ENCODE measurements around the gene UNCX.

DNA sequence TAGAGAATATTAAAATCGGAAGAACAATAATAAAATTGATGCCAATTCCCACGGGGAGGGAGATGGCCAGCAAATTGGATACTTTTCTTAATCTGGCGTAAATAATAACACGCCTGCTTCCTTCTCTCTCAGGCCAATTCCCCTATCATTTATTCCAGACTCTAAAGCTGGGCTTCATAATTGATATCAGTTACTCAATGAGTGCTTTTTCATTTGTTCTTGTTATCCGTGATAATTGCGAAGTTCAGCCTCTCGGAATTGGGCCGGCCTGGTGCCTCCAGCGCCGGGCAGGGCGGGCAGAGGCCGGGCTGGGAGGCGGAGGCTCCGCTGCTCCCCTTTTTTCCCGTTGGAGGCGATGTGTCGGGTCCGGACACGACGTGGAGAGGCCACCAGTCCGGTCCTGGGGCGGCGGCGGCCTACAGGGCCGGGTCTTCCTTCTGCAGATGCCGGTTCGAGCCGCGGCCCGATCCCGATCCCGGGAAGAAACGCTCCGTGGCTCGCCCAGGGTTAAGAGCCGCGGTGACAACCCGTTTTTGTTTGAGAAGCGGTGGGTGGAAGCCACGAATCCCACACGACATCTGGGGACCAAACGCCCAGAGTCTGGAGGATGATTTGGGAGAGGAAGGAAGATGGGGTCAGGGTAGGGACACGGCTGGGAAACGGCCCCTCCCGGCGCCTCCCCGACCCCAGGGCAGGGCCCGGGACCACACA lies 13.6 kb downstream of the UNCX start:
- TF ChIP-seq, protein P1, sequence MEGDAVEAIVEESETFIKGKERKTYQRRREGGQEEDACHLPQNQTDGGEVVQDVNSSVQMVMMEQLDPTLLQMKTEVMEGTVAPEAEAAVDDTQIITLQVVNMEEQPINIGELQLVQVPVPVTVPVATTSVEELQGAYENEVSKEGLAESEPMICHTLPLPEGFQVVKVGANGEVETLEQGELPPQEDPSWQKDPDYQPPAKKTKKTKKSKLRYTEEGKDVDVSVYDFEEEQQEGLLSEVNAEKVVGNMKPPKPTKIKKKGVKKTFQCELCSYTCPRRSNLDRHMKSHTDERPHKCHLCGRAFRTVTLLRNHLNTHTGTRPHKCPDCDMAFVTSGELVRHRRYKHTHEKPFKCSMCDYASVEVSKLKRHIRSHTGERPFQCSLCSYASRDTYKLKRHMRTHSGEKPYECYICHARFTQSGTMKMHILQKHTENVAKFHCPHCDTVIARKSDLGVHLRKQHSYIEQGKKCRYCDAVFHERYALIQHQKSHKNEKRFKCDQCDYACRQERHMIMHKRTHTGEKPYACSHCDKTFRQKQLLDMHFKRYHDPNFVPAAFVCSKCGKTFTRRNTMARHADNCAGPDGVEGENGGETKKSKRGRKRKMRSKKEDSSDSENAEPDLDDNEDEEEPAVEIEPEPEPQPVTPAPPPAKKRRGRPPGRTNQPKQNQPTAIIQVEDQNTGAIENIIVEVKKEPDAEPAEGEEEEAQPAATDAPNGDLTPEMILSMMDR (IDR thresholded peaks at IDR 0.05) = no peak
- TF ChIP-seq POLR2A (IDR thresholded peaks at IDR 0.05) = no peak

Measured in breast epithelium (tissue), 3 donors.